MM.1S (cell line): ENCODE measurements around the gene LCLAT1.
"Not testable (repeated sequence)": the region's sequence is repeated elsewhere in the genome, so short reads cannot be mapped to it uniquely, and the experiment has no call there.

Source experiments
- DNase-seq: peaks from one replicate; pipeline ENCODE4 v3.0.0-alpha.2; 2015
- H2AFZ ChIP-seq: fragments of 300-600 bp; sonication (generic); 2 replicates; pipeline ENCODE4 v1.6.0; 2016; ENCODE audit warnings: antibody characterized with exemption, low read length
- H3F3A ChIP-seq: fragments of 300-600 bp; sonication (generic); 2 replicates; pipeline ENCODE4 v1.6.1; 2016; ENCODE audit warnings: mild to moderate bottlenecking, antibody characterized with exemption, low read length, moderate library complexity, mixed read lengths; ENCODE audit not compliant: insufficient read depth
- H3K27ac ChIP-seq: fragments of 300-600 bp; sonication (generic); 2 replicates; pipeline ENCODE4 v1.5.1; 2016; ENCODE audit warnings: mild to moderate bottlenecking, low read length
- H3K27me3 ChIP-seq: fragments of 300-600 bp; sonication (generic); replicated peaks from 2 replicates; pipeline ENCODE4 v1.6.0; 2016; ENCODE audit warnings: low read length; ENCODE audit not compliant: insufficient read depth
- H3K36me3 ChIP-seq: fragments of 300-600 bp; sonication (generic); replicated peaks from 2 replicates; pipeline ENCODE4 v1.6.1; 2016; ENCODE audit warnings: mild to moderate bottlenecking, low read length, mixed read lengths; ENCODE audit not compliant: insufficient read depth
- H3K4me1 ChIP-seq: fragments of 300-600 bp; sonication (generic); 2 replicates; pipeline ENCODE4 v1.6.1; 2016; ENCODE audit warnings: low read length, mixed read lengths
- H3K4me2 ChIP-seq: fragments of 300-600 bp; sonication (generic); 2 replicates; pipeline ENCODE4 v1.6.0; 2016; ENCODE audit warnings: low read depth, low read length
- H3K4me3 ChIP-seq: fragments of 300-600 bp; sonication (generic); 2 replicates; pipeline ENCODE4 v1.5.1; 2016; ENCODE audit warnings: low read length, mixed read lengths
- H3K79me2 ChIP-seq: fragments of 300-600 bp; sonication (generic); 2 replicates; pipeline ENCODE4 v1.6.1; 2016; ENCODE audit warnings: mixed run types, low read length, mixed read lengths
- H3K9ac ChIP-seq: fragments of 300-600 bp; sonication (generic); 2 replicates; pipeline ENCODE4 v1.6.1; 2016; ENCODE audit warnings: low read length, mixed read lengths
- H3K9me2 ChIP-seq: fragments of 300-600 bp; sonication (generic); replicated peaks from 2 replicates; pipeline ENCODE4 v1.6.1; 2016; ENCODE audit warnings: mild to moderate bottlenecking, low read length, mixed read lengths; ENCODE audit not compliant: insufficient read depth
- H3K9me3 ChIP-seq: fragments of 300-600 bp; sonication (generic); replicated peaks from 2 replicates; pipeline ENCODE4 v1.6.1; 2016; ENCODE audit warnings: mild to moderate bottlenecking, low read length, mixed read lengths; ENCODE audit not compliant: insufficient read depth
- H4K20me1 ChIP-seq: fragments of 300-600 bp; sonication (generic); 2 replicates; pipeline ENCODE4 v1.6.1; 2016; ENCODE audit warnings: mild to moderate bottlenecking, low read length, moderate library complexity, mixed read lengths; ENCODE audit not compliant: insufficient read depth
- EZH2 ChIP-seq: fragments of 300-600 bp; sonication (generic); optimal IDR thresholded peaks from 2 replicates; pipeline ENCODE3; 2017; ENCODE audit warnings: low read depth, mild to moderate bottlenecking, antibody characterized with exemption, low read length, mixed read lengths
- EZH2phosphoT487 ChIP-seq: fragments of 300-600 bp; sonication (generic); IDR thresholded peaks from 2 replicates; pipeline ENCODE4 v1.6.1; 2018; ENCODE audit warnings: antibody characterized with exemption, low read length
- TF ChIP-seq, protein P1 (sequence below): fragments of 300-600 bp; sonication (generic); IDR thresholded peaks from 2 replicates; pipeline ENCODE4 v1.5.1; 2016; ENCODE audit warnings: antibody characterized with exemption, low read length, mixed read lengths

Gene LCLAT1

DNA sequence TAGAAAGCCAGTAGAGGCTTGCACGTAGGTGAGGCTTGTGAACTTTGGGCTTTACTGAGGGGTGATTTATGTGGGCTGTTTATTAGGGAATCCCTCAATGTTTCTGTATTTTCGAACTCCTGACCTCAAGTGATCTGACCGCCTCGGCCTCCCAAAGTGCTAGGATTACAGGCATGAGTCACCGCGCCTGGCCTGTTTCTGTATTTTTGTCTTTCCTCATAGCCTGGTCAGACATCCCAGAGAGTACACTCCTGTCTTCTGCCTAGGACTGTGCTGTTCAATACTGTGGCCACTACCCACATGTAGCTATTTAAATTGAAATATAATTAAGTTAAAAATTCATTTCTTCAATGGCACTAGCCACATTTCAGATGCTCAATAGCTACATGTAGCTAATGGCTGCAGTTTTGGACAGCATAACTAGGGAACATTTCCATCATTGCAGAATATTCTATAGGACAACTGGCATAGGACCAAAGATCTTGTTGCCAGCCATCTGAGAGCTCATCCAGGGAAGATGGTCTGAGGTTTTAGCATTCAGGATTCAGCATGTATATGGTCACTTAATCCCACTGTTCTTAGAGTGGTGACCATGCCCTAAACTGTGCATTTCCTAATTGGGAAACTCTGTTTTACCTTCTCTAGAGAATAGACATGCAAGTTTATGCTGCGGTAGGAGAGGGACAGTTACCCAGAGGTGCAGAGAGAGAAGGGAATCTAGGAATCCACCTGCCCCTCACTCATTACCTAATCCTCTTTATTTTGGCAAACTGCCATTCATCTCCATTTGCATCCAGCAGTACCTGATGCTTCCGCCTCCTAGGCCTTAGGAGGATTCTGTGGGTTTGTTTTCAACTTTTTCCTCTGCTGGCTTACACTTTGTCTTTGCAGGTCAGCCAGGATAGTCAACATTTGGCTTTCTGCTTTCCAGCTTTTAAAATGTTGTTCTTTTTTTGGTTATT is 64.4 kb downstream of the LCLAT1 start:
- Histone ChIP-seq H3F3A (no peaks in the 10 kb centered on the region), H3K9ac (no peak overlapping the region), H3K4me3 (no peak overlapping the region), H4K20me1 (no peaks in the 10 kb centered on the region), H3K9me3 (no peaks in the 10 kb centered on the region), H3K36me3 (no peaks in the 10 kb centered on the region), H2AFZ (no peak overlapping the region), H3K4me1 (no peaks in the 10 kb centered on the region), H3K27me3 (no peaks in the 10 kb centered on the region), H3K79me2 (no peaks in the 10 kb centered on the region), H3K27ac (no peak overlapping the region), H3K9me2 (no peaks in the 10 kb centered on the region), H3K4me2 (no peak overlapping the region)
- no peak for DNase-seq
- TF ChIP-seq, protein P1, sequence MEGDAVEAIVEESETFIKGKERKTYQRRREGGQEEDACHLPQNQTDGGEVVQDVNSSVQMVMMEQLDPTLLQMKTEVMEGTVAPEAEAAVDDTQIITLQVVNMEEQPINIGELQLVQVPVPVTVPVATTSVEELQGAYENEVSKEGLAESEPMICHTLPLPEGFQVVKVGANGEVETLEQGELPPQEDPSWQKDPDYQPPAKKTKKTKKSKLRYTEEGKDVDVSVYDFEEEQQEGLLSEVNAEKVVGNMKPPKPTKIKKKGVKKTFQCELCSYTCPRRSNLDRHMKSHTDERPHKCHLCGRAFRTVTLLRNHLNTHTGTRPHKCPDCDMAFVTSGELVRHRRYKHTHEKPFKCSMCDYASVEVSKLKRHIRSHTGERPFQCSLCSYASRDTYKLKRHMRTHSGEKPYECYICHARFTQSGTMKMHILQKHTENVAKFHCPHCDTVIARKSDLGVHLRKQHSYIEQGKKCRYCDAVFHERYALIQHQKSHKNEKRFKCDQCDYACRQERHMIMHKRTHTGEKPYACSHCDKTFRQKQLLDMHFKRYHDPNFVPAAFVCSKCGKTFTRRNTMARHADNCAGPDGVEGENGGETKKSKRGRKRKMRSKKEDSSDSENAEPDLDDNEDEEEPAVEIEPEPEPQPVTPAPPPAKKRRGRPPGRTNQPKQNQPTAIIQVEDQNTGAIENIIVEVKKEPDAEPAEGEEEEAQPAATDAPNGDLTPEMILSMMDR: no peak
- TF ChIP-seq EZH2phosphoT487 (no peak), EZH2 (no peak)

DNA sequence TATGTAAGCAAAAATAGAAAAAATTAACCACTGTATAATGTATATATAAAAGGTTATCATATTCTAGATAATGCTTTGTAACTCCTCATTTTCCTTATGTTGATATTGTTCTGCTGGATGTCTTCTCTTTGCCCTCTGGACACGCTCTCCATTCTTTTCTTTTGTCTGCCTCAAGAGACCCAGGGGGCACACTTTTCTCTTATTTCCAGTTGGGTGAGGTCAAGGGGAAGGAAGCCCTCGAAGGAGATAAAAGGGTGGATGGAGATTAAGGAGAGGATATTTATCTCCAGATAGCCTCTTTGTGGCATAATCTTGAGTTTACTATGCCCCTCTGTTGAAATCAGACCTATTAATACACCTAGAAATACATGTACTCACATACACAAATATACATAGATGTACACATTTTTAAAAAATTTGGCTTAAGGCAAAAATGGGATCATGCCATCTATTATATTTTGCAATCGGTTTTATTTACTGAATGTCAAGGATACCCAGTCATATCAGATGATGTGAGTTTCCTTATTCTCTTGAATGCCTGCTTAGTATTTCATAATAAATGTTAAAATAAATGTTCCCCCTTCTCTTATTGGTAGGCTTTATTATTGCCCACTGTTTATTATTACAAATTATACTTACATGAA is 65.3 kb downstream of the LCLAT1 start:
- no peaks in the 10 kb centered on the region for H3K4me1 ChIP-seq
- H2AFZ ChIP-seq: no peak overlapping the region
- H3K9me2 ChIP-seq: no peaks in the 10 kb centered on the region
- H3K27me3 ChIP-seq: no peaks in the 10 kb centered on the region
- H3K36me3 ChIP-seq: no peaks in the 10 kb centered on the region
- H3K9me3 ChIP-seq: no peaks in the 10 kb centered on the region
- no peaks in the 10 kb centered on the region for H3K79me2 ChIP-seq
- no peak for DNase-seq
- no peak overlapping the region for H3K4me2 ChIP-seq
- H3F3A ChIP-seq: no peaks in the 10 kb centered on the region
- no peak overlapping the region for H3K27ac ChIP-seq
- no peak overlapping the region for H3K4me3 ChIP-seq
- no peak for TF ChIP-seq EZH2
- TF ChIP-seq, protein P1: no peak
- no peak for TF ChIP-seq EZH2phosphoT487
- no peaks in the 10 kb centered on the region for H4K20me1 ChIP-seq
- no peak overlapping the region for H3K9ac ChIP-seq

DNA sequence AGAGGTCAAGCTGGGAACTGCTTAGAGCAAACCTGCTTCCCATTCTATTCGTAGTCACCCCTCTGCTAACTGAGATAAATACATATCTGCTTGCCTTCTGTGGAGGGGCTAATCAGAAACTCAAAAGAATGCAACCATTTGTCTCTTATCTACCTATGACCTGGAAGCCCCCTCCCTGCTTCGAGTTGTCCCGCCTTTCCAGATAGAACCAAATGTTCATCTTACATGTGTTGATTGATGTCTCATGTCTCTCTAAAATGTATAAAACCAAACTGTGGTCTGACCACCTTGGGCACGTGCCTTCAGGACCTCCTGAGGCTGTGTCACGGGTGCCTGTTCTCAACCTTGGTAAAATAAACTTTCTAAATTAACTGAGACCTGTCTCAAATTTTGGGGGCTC is 66.6 kb downstream of the LCLAT1 start:
- H3K4me2 ChIP-seq, H2AFZ ChIP-seq, H3K9me2 ChIP-seq, H4K20me1 ChIP-seq, H3K9ac ChIP-seq, H3K4me1 ChIP-seq, H3F3A ChIP-seq, H3K4me3 ChIP-seq, H3K79me2 ChIP-seq, DNase-seq, H3K27ac ChIP-seq, H3K9me3 ChIP-seq, H3K27me3 ChIP-seq, H3K36me3 ChIP-seq: not testable (repeated sequence)
